ENCODE data around the gene REPS2.

Gene REPS2

GRCh38 chrX:16981209-16981608 is 34.8 kb downstream of the REPS2 start:
- Mint-ChIP-seq H3K36me3 (peaks cover 2% of the 10 kb centered on the region), H3K27me3 (no peaks in the 10 kb centered on the region)

GRCh38 chrX:16981980-16982379 is 35.5 kb downstream of the REPS2 start:
- no peak overlapping the region for H3K27ac Mint-ChIP-seq
- H3K9me3 Mint-ChIP-seq, result no peaks in the 10 kb centered on the region
- H3K27me3 Mint-ChIP-seq, result no peaks in the 10 kb centered on the region
- H3K4me1 Mint-ChIP-seq, result no peaks in the 10 kb centered on the region
- H3K4me3 Mint-ChIP-seq, result no peak overlapping the region
- H3K36me3 Mint-ChIP-seq, result peaks cover 2% of the 10 kb centered on the region

More at GRCh38 chrX:16981209-16981608, 34.8 kb downstream of the REPS2 start:
- Mint-ChIP-seq H3K4me3 (no peak overlapping the region), H3K9me3 (no peaks in the 10 kb centered on the region), H3K4me1 (no peaks in the 10 kb centered on the region), H3K27ac (no peak overlapping the region)

- Mint-ChIP-seq H3K27ac (no peak overlapping the region), H3K4me1 (no peaks in the 10 kb centered on the region), H3K9me3 (no peaks in the 10 kb centered on the region), H3K36me3 (peaks cover 2% of the 10 kb centered on the region), H3K27me3 (no peaks in the 10 kb centered on the region), H3K4me3 (no peak overlapping the region)
Observed at GRCh38 chrX:16983051-16983450, 36.6 kb downstream of the REPS2 start.

GRCh38 chrX:16985286-16985685 is 38.8 kb downstream of the REPS2 start:
- Mint-ChIP-seq H3K4me3 (no peak overlapping the region), H3K36me3 (peaks cover 2% of the 10 kb centered on the region), H3K27ac (no peak overlapping the region), H3K27me3 (no peaks in the 10 kb centered on the region), H3K9me3 (no peaks in the 10 kb centered on the region), H3K4me1 (no peaks in the 10 kb centered on the region)

- Mint-ChIP-seq H3K36me3 (peaks cover 2% of the 10 kb centered on the region), H3K9me3 (no peaks in the 10 kb centered on the region), H3K27me3 (no peaks in the 10 kb centered on the region), H3K4me3 (no peak overlapping the region), H3K27ac (no peak overlapping the region), H3K4me1 (no peaks in the 10 kb centered on the region)
Observed at GRCh38 chrX:16986169-16986568, 39.7 kb downstream of the REPS2 start.

- Mint-ChIP-seq H3K9me3 (no peaks in the 10 kb centered on the region), H3K27ac (no peak overlapping the region), H3K36me3 (no peaks in the 10 kb centered on the region), H3K27me3 (no peaks in the 10 kb centered on the region), H3K4me3 (no peak overlapping the region), H3K4me1 (no peaks in the 10 kb centered on the region)
Observed at GRCh38 chrX:16989750-16990149, 43.3 kb downstream of the REPS2 start.

- no peaks in the 10 kb centered on the region for H3K9me3 Mint-ChIP-seq
- no peak overlapping the region for H3K4me3 Mint-ChIP-seq
- no peaks in the 10 kb centered on the region for H3K36me3 Mint-ChIP-seq
- H3K27me3 Mint-ChIP-seq, result no peaks in the 10 kb centered on the region
- H3K27ac Mint-ChIP-seq, result no peak overlapping the region
- H3K4me1 Mint-ChIP-seq, result no peaks in the 10 kb centered on the region
Observed at GRCh38 chrX:16990839-16991238, 44.4 kb downstream of the REPS2 start.

GRCh38 chrX:16992445-16992844 is 46.0 kb downstream of the REPS2 start:
- H3K36me3 Mint-ChIP-seq, result no peaks in the 10 kb centered on the region
- no peak overlapping the region for H3K27ac Mint-ChIP-seq
- no peak overlapping the region for H3K4me3 Mint-ChIP-seq
- H3K4me1 Mint-ChIP-seq, result no peaks in the 10 kb centered on the region
- no peaks in the 10 kb centered on the region for H3K27me3 Mint-ChIP-seq
- no peaks in the 10 kb centered on the region for H3K9me3 Mint-ChIP-seq

- H3K9me3 Mint-ChIP-seq, result no peaks in the 10 kb centered on the region
- no peaks in the 10 kb centered on the region for H3K36me3 Mint-ChIP-seq
- no peaks in the 10 kb centered on the region for H3K27me3 Mint-ChIP-seq
- no peak overlapping the region for H3K27ac Mint-ChIP-seq
- no peak overlapping the region for H3K4me3 Mint-ChIP-seq
- H3K4me1 Mint-ChIP-seq, result no peaks in the 10 kb centered on the region
Observed at GRCh38 chrX:16992951-16993350, 46.5 kb downstream of the REPS2 start.

- Mint-ChIP-seq H3K4me1 (no peaks in the 10 kb centered on the region), H3K4me3 (no peak overlapping the region), H3K27me3 (no peaks in the 10 kb centered on the region), H3K36me3 (no peaks in the 10 kb centered on the region), H3K27ac (no peak overlapping the region), H3K9me3 (no peaks in the 10 kb centered on the region)
Observed at GRCh38 chrX:16993791-16994318, 47.4 kb downstream of the REPS2 start.

- H3K27me3 Mint-ChIP-seq, result no peaks in the 10 kb centered on the region
- H3K4me1 Mint-ChIP-seq, result no peaks in the 10 kb centered on the region
- H3K9me3 Mint-ChIP-seq, result no peaks in the 10 kb centered on the region
- H3K27ac Mint-ChIP-seq, result no peak overlapping the region
- H3K36me3 Mint-ChIP-seq, result no peaks in the 10 kb centered on the region
- no peak overlapping the region for H3K4me3 Mint-ChIP-seq
Observed at GRCh38 chrX:16994736-16995135, 48.3 kb downstream of the REPS2 start.

GRCh38 chrX:16997313-16997712 is 50.9 kb downstream of the REPS2 start:
- Mint-ChIP-seq H3K27me3 (no peaks in the 10 kb centered on the region), H3K36me3 (no peaks in the 10 kb centered on the region), H3K4me1 (no peaks in the 10 kb centered on the region), H3K27ac (no peak overlapping the region), H3K4me3 (no peak overlapping the region), H3K9me3 (no peaks in the 10 kb centered on the region)

- no peak overlapping the region for H3K27ac Mint-ChIP-seq
- no peak overlapping the region for H3K4me3 Mint-ChIP-seq
- H3K9me3 Mint-ChIP-seq, result no peaks in the 10 kb centered on the region
Observed at GRCh38 chrX:16999275-16999674, 52.8 kb downstream of the REPS2 start.

GRCh38 chrX:17000751-17001150 is 54.3 kb downstream of the REPS2 start:
- Mint-ChIP-seq H3K4me1 (peaks cover 8% of the 10 kb centered on the region), H3K9me3 (no peaks in the 10 kb centered on the region), H3K27me3 (no peaks in the 10 kb centered on the region), H3K4me3 (no peak overlapping the region), H3K27ac (no peak overlapping the region), H3K36me3 (no peaks in the 10 kb centered on the region)

More at GRCh38 chrX:16999275-16999674, 52.8 kb downstream of the REPS2 start:
- Mint-ChIP-seq H3K4me1 (peaks cover 8% of the 10 kb centered on the region), H3K36me3 (no peaks in the 10 kb centered on the region), H3K27me3 (no peaks in the 10 kb centered on the region)

- Mint-ChIP-seq H3K4me1 (peaks cover 8% of the 10 kb centered on the region), H3K4me3 (no peak overlapping the region), H3K36me3 (no peaks in the 10 kb centered on the region), H3K9me3 (no peaks in the 10 kb centered on the region), H3K27ac (no peak overlapping the region), H3K27me3 (no peaks in the 10 kb centered on the region)
Observed at GRCh38 chrX:17005712-17006368, 59.4 kb downstream of the REPS2 start.

- Mint-ChIP-seq H3K27ac (no peak overlapping the region), H3K36me3 (no peaks in the 10 kb centered on the region), H3K9me3 (no peaks in the 10 kb centered on the region), H3K27me3 (no peaks in the 10 kb centered on the region), H3K4me1 (peaks cover 8% of the 10 kb centered on the region), H3K4me3 (no peak overlapping the region)
Observed at GRCh38 chrX:17007134-17007768, 60.8 kb downstream of the REPS2 start.
